WI38 (cell line): Measurements from ENCODE around the gene CCNO.

Experiments used
- H3K4me3 ChIP-seq: 2 replicates; pipeline ENCODE4 v1.5.1; 2011; ENCODE audit warnings: low read depth, mild to moderate bottlenecking, control low read depth, low read length
- TF ChIP-seq, protein P1 (sequence below): IDR thresholded peaks from 2 replicates; pipeline ENCODE4 v1.5.1; 2012; ENCODE audit warnings: low read depth, mild to moderate bottlenecking, control low read depth, low read length

Gene CCNO

GRCh38 chr5:55191165-55191564 is 42.2 kb downstream of the CCNO start:
- no peak overlapping the region for H3K4me3 ChIP-seq
- TF ChIP-seq, protein P1, sequence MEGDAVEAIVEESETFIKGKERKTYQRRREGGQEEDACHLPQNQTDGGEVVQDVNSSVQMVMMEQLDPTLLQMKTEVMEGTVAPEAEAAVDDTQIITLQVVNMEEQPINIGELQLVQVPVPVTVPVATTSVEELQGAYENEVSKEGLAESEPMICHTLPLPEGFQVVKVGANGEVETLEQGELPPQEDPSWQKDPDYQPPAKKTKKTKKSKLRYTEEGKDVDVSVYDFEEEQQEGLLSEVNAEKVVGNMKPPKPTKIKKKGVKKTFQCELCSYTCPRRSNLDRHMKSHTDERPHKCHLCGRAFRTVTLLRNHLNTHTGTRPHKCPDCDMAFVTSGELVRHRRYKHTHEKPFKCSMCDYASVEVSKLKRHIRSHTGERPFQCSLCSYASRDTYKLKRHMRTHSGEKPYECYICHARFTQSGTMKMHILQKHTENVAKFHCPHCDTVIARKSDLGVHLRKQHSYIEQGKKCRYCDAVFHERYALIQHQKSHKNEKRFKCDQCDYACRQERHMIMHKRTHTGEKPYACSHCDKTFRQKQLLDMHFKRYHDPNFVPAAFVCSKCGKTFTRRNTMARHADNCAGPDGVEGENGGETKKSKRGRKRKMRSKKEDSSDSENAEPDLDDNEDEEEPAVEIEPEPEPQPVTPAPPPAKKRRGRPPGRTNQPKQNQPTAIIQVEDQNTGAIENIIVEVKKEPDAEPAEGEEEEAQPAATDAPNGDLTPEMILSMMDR, result no peak

DNA sequence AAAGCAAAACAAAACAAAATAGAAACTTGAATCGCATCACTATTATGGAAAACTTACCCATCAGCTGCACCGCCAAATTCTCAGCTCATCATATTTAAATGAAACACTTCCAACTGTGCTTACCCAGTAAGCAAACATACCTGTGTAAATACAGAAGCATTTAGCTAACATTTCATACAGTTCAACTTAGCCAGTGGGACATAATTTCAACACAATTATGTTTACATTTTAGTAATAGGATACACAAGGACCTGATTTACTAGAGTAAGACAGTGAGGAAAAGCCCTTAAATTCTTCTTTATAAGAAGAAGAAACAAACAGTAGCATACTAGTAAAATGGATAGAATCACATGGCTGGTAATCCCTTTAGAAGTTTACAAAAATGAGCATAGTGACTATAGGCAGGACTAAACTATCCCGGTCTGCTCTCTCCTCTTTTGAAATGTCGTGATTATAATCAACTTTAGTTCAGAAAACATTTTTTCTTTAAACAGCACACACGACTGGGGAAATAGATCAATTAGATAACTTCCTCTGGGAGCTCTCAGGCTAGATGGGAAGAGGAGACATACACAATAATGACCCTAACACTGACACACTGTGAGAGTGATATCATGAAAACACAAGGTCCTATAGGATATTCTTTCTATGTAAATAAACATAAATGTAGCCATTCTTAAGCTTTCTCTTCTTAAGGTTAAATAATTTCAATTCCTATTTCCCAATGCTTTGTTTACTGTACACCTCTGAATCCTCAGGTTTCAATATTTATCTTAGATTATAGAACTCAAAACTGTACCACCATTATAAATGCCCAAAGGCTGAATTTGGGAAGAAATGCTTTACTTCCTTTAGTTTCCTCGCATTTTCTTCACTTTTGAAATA is 44.5 kb downstream of the CCNO start:
- TF ChIP-seq, protein P1, result no peak
- no peak overlapping the region for H3K4me3 ChIP-seq

GRCh38 chr5:55187370-55187769 is 46.0 kb downstream of the CCNO start:
- H3K4me3 ChIP-seq, result no peak overlapping the region
- TF ChIP-seq, protein P1, result no peak
